A549 (cell line): ENCODE results near the gene COMT. TPM values are rescaled to one million over a fixed set of nuclear protein-coding genes. Genes with fewer than 3 reads are reported as not detected.

Experiments
- ATAC-seq, 2 experiments: fragments of 200-7000 bp in 1 of 2; fragments of >200 bp in 1 of 2; cut with Nextera tagmentation in 1 of 2; cut with Tn5 transposase in 1 of 2; 3 replicates each; pipeline versions ENCODE4 v1.8.0 to v1.9.1; 2018 to 2020; ENCODE audit warnings: mild to moderate bottlenecking in 1 of 2, moderate library complexity in 1 of 2
- CTCF ChIA-PET: fragments of 300-600 bp; sonication (Branson Sonifier 250); formaldehyde crosslinking; extraction: SDS; loops from one replicate; lab custom pipeline; 2021; ENCODE audit warnings: antibody characterized with exemption, inconsistent platforms; lab: Yijun Ruan, JAX
- POLR2A ChIA-PET: fragments of 350-600 bp; formaldehyde crosslinking; extraction: SDS; loops from one replicate; lab custom pipeline; 2021; ENCODE audit warnings: antibody characterized with exemption, inconsistent platforms; lab: Yijun Ruan, JAX
- DNase-seq, 2 experiments: peaks; one replicate each; pipeline versions ENCODE4 v3.0.0 to v3.0.0-alpha.2; 2011 to 2016; ENCODE audit warnings: low read depth in 1 of 2, low spot score in 1 of 2
- FAIRE-seq: peaks from 2 replicates; lab custom pipeline; 2011; peaks lifted over from hg19 to GRCh38; lab: Jason Lieb, UNC
- H3K27ac ChIP-seq, 2 experiments: fragments of >200 bp; sonication (Bioruptor Twin); formaldehyde crosslinking; 3 replicates each; pipeline ENCODE4 v1.5.1; 2016 to 2017
- H3K4me1 ChIP-seq: fragments of >200 bp; sonication (Bioruptor Twin); formaldehyde crosslinking; 3 replicates; pipeline ENCODE4 v1.6.1; 2016
- H3K4me2 ChIP-seq: fragments of >200 bp; sonication (Bioruptor Twin); formaldehyde crosslinking; 3 replicates; pipeline ENCODE4 v1.6.1; 2016
- H3K4me3 ChIP-seq: fragments of >200 bp; sonication (Bioruptor Twin); formaldehyde crosslinking; 3 replicates; pipeline ENCODE4 v1.5.1; 2016
- H3K9me3 ChIP-seq: fragments of >200 bp; sonication (Bioruptor Twin); formaldehyde crosslinking; 3 replicates; pipeline ENCODE4 v1.6.1; 2016
- BHLHE40 ChIP-seq: IDR thresholded peaks from 2 replicates; pipeline ENCODE4 v1.6.1; 2012; ENCODE audit warnings: low read depth, low read length, inconsistent platforms
- CBX2 ChIP-seq: fragments of 200-600 bp; sonication (generic); IDR thresholded peaks from 2 replicates; pipeline ENCODE4 v1.6.1; 2016; ENCODE audit warnings: low read depth, mild to moderate bottlenecking, borderline replicate concordance
- CHD2 ChIP-seq: fragments of 150-350 bp; IDR thresholded peaks from 2 replicates; pipeline ENCODE4 v1.6.1; 2014; ENCODE audit warnings: low read length; ENCODE audit not compliant: partially characterized antibody
- EP300 ChIP-seq, 2 experiments: fragments of >200 bp; sonication (Bioruptor Twin); formaldehyde crosslinking; IDR thresholded peaks; 2 replicates in 1 of 2; 3 replicates in 1 of 2; pipeline ENCODE4 v1.6.1; 2016 to 2017
- FOSL2 ChIP-seq, 2 experiments: fragments of 450-650 bp in 1 of 2; fragments of >200 bp in 1 of 2; sonication (Bioruptor Twin) in 1 of 2; formaldehyde crosslinking; IDR thresholded peaks; 2 replicates each; pipeline versions ENCODE4 v1.5.0 to v1.6.1; 2016 to 2020; ENCODE audit warnings: mild to moderate bottlenecking in 1 of 2, moderate library complexity in 1 of 2
- GATA3 ChIP-seq: IDR thresholded peaks from 2 replicates; pipeline ENCODE4 v1.6.1; 2012; ENCODE audit warnings: borderline replicate concordance
- HOXB13 ChIP-seq: fragments of 250-450 bp; sonication (Bioruptor Pico); IDR thresholded peaks from 2 replicates; pipeline ENCODE4 v1.5.0; 2020; ENCODE audit warnings: low read depth, mild to moderate bottlenecking, moderate library complexity
- HOXB5 ChIP-seq: fragments of 250-450 bp; sonication (Bioruptor Pico); IDR thresholded peaks from 2 replicates; pipeline ENCODE4 v1.5.0; 2020; ENCODE audit warnings: mild to moderate bottlenecking, moderate library complexity
- JUN ChIP-seq, 2 experiments: fragments of >200 bp; sonication (Bioruptor Twin); formaldehyde crosslinking; IDR thresholded peaks; 2 replicates in 1 of 2; 3 replicates in 1 of 2; pipeline ENCODE4 v1.6.1; 2016 to 2017
- KDM1A ChIP-seq: fragments of 200-600 bp; sonication (generic); IDR thresholded peaks from 2 replicates; pipeline ENCODE4 v1.6.1; 2016; ENCODE audit warnings: low read depth, mild to moderate bottlenecking
- MAFK ChIP-seq: fragments of 450-650 bp; IDR thresholded peaks from 2 replicates; pipeline ENCODE4 v1.6.1; 2014; ENCODE audit not compliant: partially characterized antibody
- MAZ ChIP-seq: fragments of 150-350 bp; IDR thresholded peaks from 2 replicates; pipeline ENCODE4 v1.6.1; 2014; ENCODE audit warnings: antibody characterized with exemption, low read depth, low read length, borderline replicate concordance
- POLR2A ChIP-seq: IDR thresholded peaks from 2 replicates; pipeline ENCODE4 v1.6.1; 2012; ENCODE audit warnings: mild to moderate bottlenecking, low read length
- POLR2AphosphoS2 ChIP-seq: conservative IDR thresholded peaks from 2 replicates; pipeline ENCODE4 v1.6.1; 2012; ENCODE audit warnings: low read length, improper control_type of control experiment, inconsistent platforms
- RAD21 ChIP-seq, 2 experiments: fragments of >200 bp in 1 of 2; sonication (Bioruptor Twin) in 1 of 2; formaldehyde crosslinking in 1 of 2; IDR thresholded peaks in 1 of 2; conservative IDR thresholded peaks in 1 of 2; 2 replicates in 1 of 2; 3 replicates in 1 of 2; pipeline ENCODE4 v1.6.1; 2012 to 2018; ENCODE audit warnings: inconsistent platforms in 1 of 2
- RARB ChIP-seq: fragments of 250-450 bp; sonication (Bioruptor Pico); IDR thresholded peaks from 2 replicates; pipeline ENCODE4 v1.8.0; 2021; ENCODE audit warnings: mild to moderate bottlenecking, moderate library complexity
- RNF2 ChIP-seq: fragments of 200-600 bp; sonication (generic); IDR thresholded peaks from 2 replicates; pipeline ENCODE4 v1.6.1; 2016; ENCODE audit warnings: low read depth, mild to moderate bottlenecking, antibody characterized with exemption, moderate library complexity, borderline replicate concordance
- TFCP2L1 ChIP-seq: fragments of 250-450 bp; sonication (Bioruptor Pico); IDR thresholded peaks from 2 replicates; pipeline ENCODE4 v1.5.0; 2021; ENCODE audit warnings: mild to moderate bottlenecking
- ZFP36 ChIP-seq: fragments of 450-650 bp; IDR thresholded peaks from 2 replicates; pipeline ENCODE4 v1.6.1; 2014; ENCODE audit warnings: borderline replicate concordance; ENCODE audit not compliant: partially characterized antibody
- ZSCAN20 ChIP-seq: fragments of 250-450 bp; sonication (Bioruptor Pico); IDR thresholded peaks from 2 replicates; pipeline ENCODE4 v1.8.0; 2022; ENCODE audit warnings: mild to moderate bottlenecking, moderate library complexity
- WGBS: methylation state at CpG from one replicate; pipeline ENCODE4 v1.1.6; 2017; ENCODE audit errors: missing lambda C conversion rate; 5-methylcytosine and 5-hydroxymethylcytosine counted together
- polyA plus RNA-seq, 4 experiments: library from polyadenylated mRNA; depleted of rRNA in 3 of 4; stranded (reverse); fragments of >200 nt; fragmentation: RNase III in 1 of 4; extraction: RNeasy Plus Mini Kit Qiagen cat#74134 plus additional on column Dnase treatment in 1 of 4; gene quantifications; 2 replicates in 3 of 4; 3 replicates in 1 of 4; pipeline ENCODE4 v1.2.3, GENCODE V29; 2011 to 2017
- TF ChIP-seq, protein P1 (sequence below): IDR thresholded peaks from 2 replicates; pipeline ENCODE4 v1.6.1; 2012
- TF ChIP-seq, protein P2 (sequence below): fragments of 450-650 bp; IDR thresholded peaks from 2 replicates; pipeline ENCODE4 v1.6.1; 2014; ENCODE audit warnings: antibody characterized with exemption

The COMT gene
- polyA plus RNA-seq, 2 of the 4 experiments (the other 2 are of a cell fraction), result 72.3 to 125 TPM

DNA sequence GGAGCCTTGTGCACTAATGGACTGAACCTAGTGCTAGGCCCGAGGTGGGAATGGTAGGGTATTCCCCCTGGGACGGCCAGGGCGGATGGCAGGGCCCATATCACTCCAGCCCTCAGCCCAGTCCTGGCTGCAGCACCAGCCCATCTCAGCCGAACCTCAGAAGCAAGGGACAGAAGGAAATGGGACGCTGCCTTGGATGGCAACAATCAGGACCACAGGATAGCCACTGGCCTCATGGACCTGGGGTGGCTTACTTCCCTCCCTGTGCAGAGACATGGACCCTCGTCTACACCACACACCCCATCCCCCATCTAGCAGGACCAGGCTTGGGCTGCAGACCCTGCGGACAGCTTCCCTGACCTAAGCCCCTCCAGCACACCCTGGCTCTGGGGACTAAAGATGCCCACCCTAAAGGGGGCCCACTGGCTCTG, 50.9 kb downstream of the COMT start:
- CTCF ChIA-PET, result interaction anchor here (1.0 kb wide), 1 partner anchor 27 kb away, joined by 3 read pairs; no protein-coding TSS in a partner anchor
- POLR2A ChIA-PET, result no interaction called here
- Histone ChIP-seq H3K4me2 (no peak overlapping the region), H3K4me1 (no peaks in the 10 kb centered on the region), H3K27ac (no peak overlapping the region), H3K9me3 (no peaks in the 10 kb centered on the region), H3K4me3 (no peak overlapping the region)
- DNase-seq, result no peak
- no peak for ATAC-seq
- FAIRE-seq, result no peak
- no peak for TF ChIP-seq TFCP2L1 (CRISPR knock-in tag)
- no CpG with 5 or more reads among the region's 7 CpGs for WGBS

DNA sequence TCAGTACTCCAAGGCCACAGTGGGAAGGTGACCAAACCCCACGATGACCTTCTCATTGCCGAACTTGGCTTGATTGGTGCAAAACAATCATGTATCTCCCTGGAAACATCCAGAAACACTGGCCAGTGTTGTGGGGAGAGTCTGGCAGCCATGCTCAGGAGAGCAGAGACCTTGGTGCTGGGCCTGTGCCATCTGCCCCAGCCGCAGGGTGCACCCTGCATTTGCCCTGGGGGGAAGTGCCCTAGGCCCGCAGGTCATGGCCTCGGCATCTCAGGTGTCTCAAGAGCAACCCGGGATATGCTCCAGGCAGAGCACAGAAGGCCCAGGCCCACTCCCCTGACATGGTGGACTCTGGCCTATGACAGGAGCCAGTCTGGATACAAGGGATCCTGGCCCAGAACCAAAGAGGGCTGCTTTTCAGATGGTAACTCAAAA, 51.4 kb downstream of the COMT start:
- TF ChIP-seq RAD21 (conservative IDR thresholded peaks at IDR 0.05 in 1 of 2, IDR thresholded peaks at IDR 0.05 in 1 of 2) (no peak), HOXB5 (CRISPR knock-in tag) (no peak), JUN (IDR thresholded peaks at IDR 0.05) (no peak), BHLHE40 (no peak), FOSL2 (IDR thresholded peaks at IDR 0.05) (no peak), FOSL2 (CRISPR knock-in tag; IDR thresholded peaks at IDR 0.05) (no peak), MAZ (no peak), ZSCAN20 (CRISPR knock-in tag) (no peak), POLR2A (no peak), GATA3 (no peak), ZFP36 (no peak), RARB (CRISPR knock-in tag) (no peak)
- TF ChIP-seq, protein P1, sequence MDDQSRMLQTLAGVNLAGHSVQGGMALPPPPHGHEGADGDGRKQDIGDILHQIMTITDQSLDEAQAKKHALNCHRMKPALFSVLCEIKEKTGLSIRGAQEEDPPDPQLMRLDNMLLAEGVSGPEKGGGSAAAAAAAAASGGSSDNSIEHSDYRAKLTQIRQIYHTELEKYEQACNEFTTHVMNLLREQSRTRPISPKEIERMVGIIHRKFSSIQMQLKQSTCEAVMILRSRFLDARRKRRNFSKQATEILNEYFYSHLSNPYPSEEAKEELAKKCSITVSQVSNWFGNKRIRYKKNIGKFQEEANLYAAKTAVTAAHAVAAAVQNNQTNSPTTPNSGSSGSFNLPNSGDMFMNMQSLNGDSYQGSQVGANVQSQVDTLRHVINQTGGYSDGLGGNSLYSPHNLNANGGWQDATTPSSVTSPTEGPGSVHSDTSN, result no peak
- TF ChIP-seq, protein P2, sequence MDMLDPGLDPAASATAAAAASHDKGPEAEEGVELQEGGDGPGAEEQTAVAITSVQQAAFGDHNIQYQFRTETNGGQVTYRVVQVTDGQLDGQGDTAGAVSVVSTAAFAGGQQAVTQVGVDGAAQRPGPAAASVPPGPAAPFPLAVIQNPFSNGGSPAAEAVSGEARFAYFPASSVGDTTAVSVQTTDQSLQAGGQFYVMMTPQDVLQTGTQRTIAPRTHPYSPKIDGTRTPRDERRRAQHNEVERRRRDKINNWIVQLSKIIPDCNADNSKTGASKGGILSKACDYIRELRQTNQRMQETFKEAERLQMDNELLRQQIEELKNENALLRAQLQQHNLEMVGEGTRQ, result no peak
- TF ChIP-seq, all 56 proteins: peak for 0
- Histone ChIP-seq H3K4me1 (no peaks in the 10 kb centered on the region), H3K27ac (no peak overlapping the region), H3K4me2 (no peak overlapping the region), H3K9me3 (no peaks in the 10 kb centered on the region), H3K4me3 (no peak overlapping the region)
- DNase-seq (no peak), FAIRE-seq (no peak), ATAC-seq (no peak)
- CTCF ChIA-PET, result no interaction called here
- POLR2A ChIA-PET, result no interaction called here
- 90% methylated on average over 2 of the region's 6 CpGs for WGBS

DNA sequence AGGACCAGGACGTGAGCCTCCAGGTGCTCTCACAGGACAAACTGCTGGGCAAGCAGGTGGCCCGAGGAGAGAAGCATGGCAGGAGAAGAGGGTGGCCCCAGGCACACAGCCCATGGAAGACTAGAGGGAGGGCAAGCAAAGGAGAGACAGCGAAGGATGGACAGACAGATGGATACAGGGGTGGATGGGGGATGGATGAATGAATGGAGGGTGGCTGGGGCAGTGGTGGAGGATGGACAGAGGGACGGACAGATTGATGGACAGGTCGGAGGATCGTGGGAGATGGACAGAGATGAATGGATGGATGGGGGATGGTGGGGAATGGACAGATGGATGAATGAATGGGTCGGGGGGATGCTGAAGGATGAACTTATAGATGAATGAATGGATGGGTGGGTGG, 52.4 kb downstream of the COMT start:
- CTCF ChIA-PET, result no interaction called here
- ATAC-seq (no peak), FAIRE-seq (no peak), DNase-seq (no peak)
- Histone ChIP-seq H3K27ac (no peak overlapping the region), H3K4me2 (no peak overlapping the region)
- 67% methylated on average over 7 of the region's 7 CpGs for WGBS
- POLR2A ChIA-PET, result no interaction called here
- TF ChIP-seq HOXB13 (CRISPR knock-in tag), result no peak
- no peak for TF ChIP-seq POLR2AphosphoS2
- TF ChIP-seq KDM1A, result no peak
- no peak for TF ChIP-seq CHD2
- TF ChIP-seq ZSCAN20 (CRISPR knock-in tag), result no peak
- no peak for TF ChIP-seq FOSL2 (IDR thresholded peaks at IDR 0.05)
- TF ChIP-seq FOSL2 (CRISPR knock-in tag; IDR thresholded peaks at IDR 0.05), result no peak
- no peak for TF ChIP-seq CBX2
- TF ChIP-seq MAZ, result no peak
- TF ChIP-seq MAFK, result no peak
- TF ChIP-seq EP300 (IDR thresholded peaks at IDR 0.05), result no peak
- no peak for TF ChIP-seq RNF2
- no peak for TF ChIP-seq ZFP36
- TF ChIP-seq, all 56 proteins: peak for 0
- no peaks in the 10 kb centered on the region for H3K9me3 ChIP-seq
- H3K4me1 ChIP-seq, result no peaks in the 10 kb centered on the region
- H3K4me3 ChIP-seq, result no peak overlapping the region
